CD14-positive monocyte (primary cell): ENCODE data around the gene ITPR1. TPM values are rescaled to one million over a fixed set of nuclear protein-coding genes. Genes with fewer than 3 reads are reported as not detected.

Experiments used
- DNase-seq, 3 donors: peaks; one replicate each; pipeline ENCODE4 v3.0.0-alpha.2; 2011 to 2022
- H2AFZ ChIP-seq: 2 replicates; pipeline ENCODE4 v1.6.0; 2012; ENCODE audit warnings: mild to moderate bottlenecking, low read depth, low read length, inconsistent platforms; ENCODE audit not compliant: insufficient read depth, poor library complexity, severe bottlenecking
- H3K27ac ChIP-seq, 2 donors: 1 replicate in 1 of 2; 2 replicates in 1 of 2; pipeline ENCODE4 v1.5.1; 2012 to 2013; ENCODE audit warnings: low read length in 2 of 2, control low read depth in 1 of 2, inconsistent platforms in 1 of 2, low read depth in 1 of 2, mild to moderate bottlenecking in 1 of 2
- H3K27me3 ChIP-seq, 2 donors: one replicate each; pipeline versions ENCODE4 v1.6.0 to v1.6.1; 2011 to 2013; ENCODE audit warnings: low read length in 2 of 2; ENCODE audit not compliant: control insufficient read depth in 2 of 2, insufficient read depth in 2 of 2
- H3K36me3 ChIP-seq, 2 donors: replicated peaks in 1 of 2; 1 replicate in 1 of 2; 2 replicates in 1 of 2; pipeline versions ENCODE4 v1.5.1 to v1.6.1; 2012 to 2013; ENCODE audit warnings: low read length in 2 of 2, control low read depth in 1 of 2, inconsistent platforms in 1 of 2, mild to moderate bottlenecking in 1 of 2; ENCODE audit not compliant: insufficient read depth in 2 of 2, control insufficient read depth in 1 of 2
- H3K4me1 ChIP-seq, 2 donors: 1 replicate in 1 of 2; 2 replicates in 1 of 2; pipeline versions ENCODE4 v1.5.1 to v1.6.1; 2012 to 2013; ENCODE audit warnings: low read length in 2 of 2, control low read depth in 1 of 2, inconsistent platforms in 1 of 2, mild to moderate bottlenecking in 1 of 2, moderate library complexity in 1 of 2; ENCODE audit not compliant: insufficient read depth in 2 of 2, control insufficient read depth in 1 of 2
- H3K4me2 ChIP-seq: replicated peaks from 2 replicates; pipeline ENCODE3; 2012; ENCODE audit warnings: low read length, moderate library complexity, mild to moderate bottlenecking; ENCODE audit not compliant: poor library complexity, severe bottlenecking; ENCODE audit errors: extremely low read depth
- H3K4me3 ChIP-seq, 3 experiments: fragments of 200-600 bp in 1 of 3; sonication (generic) in 1 of 3; replicated peaks in 1 of 3; 1 replicate in 2 of 3; 2 replicates in 1 of 3; pipeline ENCODE4 v1.5.1; 2011 to 2013; ENCODE audit warnings: low read length in 3 of 3, mild to moderate bottlenecking in 3 of 3, control low read depth in 2 of 3, low read depth in 2 of 3, inconsistent platforms in 1 of 3, moderate library complexity in 1 of 3
- H3K79me2 ChIP-seq: 2 replicates; pipeline ENCODE4 v1.6.0; 2012; ENCODE audit warnings: mild to moderate bottlenecking, control low read depth, inconsistent platforms, low read length, moderate library complexity; ENCODE audit not compliant: insufficient read depth
- H3K9ac ChIP-seq: 2 replicates; pipeline ENCODE4 v1.6.0; 2017; ENCODE audit warnings: low read length, mild to moderate bottlenecking; ENCODE audit not compliant: insufficient read depth, poor library complexity, severe bottlenecking
- H3K9me3 ChIP-seq, 2 donors: replicated peaks in 1 of 2; 1 replicate in 1 of 2; 2 replicates in 1 of 2; pipeline versions ENCODE4 v1.5.1 to v1.6.1; 2012 to 2013; ENCODE audit warnings: low read length in 2 of 2, control low read depth in 1 of 2; ENCODE audit not compliant: control insufficient read depth in 1 of 2, insufficient read depth in 1 of 2
- H4K20me1 ChIP-seq: 2 replicates; pipeline ENCODE4 v1.6.0; 2012; ENCODE audit warnings: mild to moderate bottlenecking, low read length, control low read depth, moderate library complexity; ENCODE audit not compliant: insufficient read depth
- H3K27ac Mint-ChIP-seq, 7 donors: one replicate each; pipeline ENCODE4 v1.8.0; 2020; ENCODE audit warnings: mild to moderate bottlenecking in 7 of 7, mixed read lengths in 7 of 7, moderate library complexity in 6 of 7, inconsistent platforms in 2 of 7
- H3K27me3 Mint-ChIP-seq, 3 donors: one replicate each; pipeline ENCODE4 v1.8.0; 2021 to 2022; ENCODE audit warnings: low read depth in 3 of 3, mild to moderate bottlenecking in 3 of 3, mixed read lengths in 3 of 3, moderate library complexity in 3 of 3, inconsistent platforms in 1 of 3
- H3K36me3 Mint-ChIP-seq, 2 donors: one replicate each; pipeline ENCODE4 v1.8.0; 2020; ENCODE audit warnings: mixed read lengths in 2 of 2, inconsistent platforms in 1 of 2, mild to moderate bottlenecking in 1 of 2
- H3K4me1 Mint-ChIP-seq: one replicate; pipeline ENCODE4 v1.8.0; 2020; ENCODE audit warnings: mild to moderate bottlenecking, mixed read lengths
- H3K4me3 Mint-ChIP-seq, 2 donors: one replicate each; pipeline ENCODE4 v1.8.0; 2020; ENCODE audit warnings: mild to moderate bottlenecking in 2 of 2, mixed read lengths in 2 of 2, moderate library complexity in 1 of 2
- H3K9me3 Mint-ChIP-seq, 7 donors: one replicate each; pipeline ENCODE4 v1.8.0; 2020 to 2022; ENCODE audit warnings: mixed read lengths in 7 of 7, mild to moderate bottlenecking in 6 of 7, moderate library complexity in 6 of 7, inconsistent platforms in 2 of 7
- CTCF ChIP-seq: fragments of 200-600 bp; IDR thresholded peaks from one replicate; pipeline ENCODE4 v1.8.0; 2022; ENCODE audit warnings: antibody characterized with exemption, mild to moderate bottlenecking
- WGBS: methylation state at CpG from one replicate; pipeline ENCODE4 v1.1.5; 2013; ENCODE audit warnings: missing lambda C conversion rate; ENCODE audit not compliant: insufficient coverage; 5-methylcytosine and 5-hydroxymethylcytosine counted together
- intact Hi-C, 2 donors: fragments of 100-400 bp; cut with micrococcal nuclease; formaldehyde crosslinking; loops; one replicate each; pipeline versions ENCODE4 v1.15.0 to v1.15.1; 2023
- polyA plus RNA-seq, 3 donors: library from polyadenylated mRNA; depleted of rRNA in 1 of 3; unstranded in 2 of 3; stranded (reverse) in 1 of 3; fragments of 300-500 nt in 2 of 3; fragments of >200 nt in 1 of 3; fragmentation: Illumina TruSeq in 2 of 3; gene quantifications; 1 replicate in 2 of 3; 2 replicates in 1 of 3; pipeline ENCODE4 v1.2.3, GENCODE V29; 2012 to 2021

Gene ITPR1
- polyA plus RNA-seq, 3 donors = 3.2 to 21.1 (median 7.1) TPM

GRCh38 chr3:4758249-4758860 is 265.2 kb downstream of the ITPR1 start:
- Histone ChIP-seq H3K36me3 (peaks cover 12 to 28% of the 10 kb centered on the region in 2 donors), H3K27ac (peak overlapping the region in 1 of 2 donors; percentile 51), H3K9ac (no peak overlapping the region), H3K9me3 (no peaks in the 10 kb centered on the region), H4K20me1 (no peaks in the 10 kb centered on the region), H3K4me2 (no peak overlapping the region), H3K27me3 (no peaks in the 10 kb centered on the region), H3K79me2 (peaks cover 5% of the 10 kb centered on the region), H3K4me3 (no peak overlapping the region), H2AFZ (no peak overlapping the region), H3K4me1 (peaks cover 36 to 40% of the 10 kb centered on the region in 2 donors)
- intact Hi-C loops = loop anchor here in 1 of 2 donors (5.0 to 10.0 kb wide), 2 partner anchors 54 to 216 kb away; partner anchors contain the start of gene BHLHE40
- H3K27ac Mint-ChIP-seq = peak overlapping the region in 1 of 7 donors; percentile 46
- WGBS = 93% methylated on average over 4 of the region's 9 CpGs
- peaks cover 62 to 65% of the 10 kb centered on the region in 2 donors for H3K36me3 Mint-ChIP-seq
- H3K9me3 Mint-ChIP-seq = peaks cover 0 to 6% (median 1%) of the 10 kb centered on the region in 7 donors
- H3K4me1 Mint-ChIP-seq = peaks cover 54% of the 10 kb centered on the region
- no peak for DNase-seq
- H3K4me3 Mint-ChIP-seq = no peak overlapping the region
- no peak for TF ChIP-seq CTCF
- H3K27me3 Mint-ChIP-seq = peaks cover 0 to 7% (median 0%) of the 10 kb centered on the region in 3 donors

GRCh38 chr3:4758957-4759656 is 266.0 kb downstream of the ITPR1 start:
- H3K9me3 ChIP-seq = no peaks in the 10 kb centered on the region
- 0% methylated on average over 1 of the region's 8 CpGs for WGBS
- H3K36me3 ChIP-seq = peaks cover 16 to 36% of the 10 kb centered on the region in 2 donors
- DNase-seq = no peak
- no peak overlapping the region for H3K4me3 ChIP-seq
- H3K79me2 ChIP-seq = no peaks in the 10 kb centered on the region
- peaks cover 0 to 4% (median 0%) of the 10 kb centered on the region in 3 donors for H3K27me3 Mint-ChIP-seq
- H3K27ac Mint-ChIP-seq = peak overlapping the region in 5 of 7 donors; percentile 43 to 87 (median 76)
- H4K20me1 ChIP-seq = no peaks in the 10 kb centered on the region
- no peak overlapping the region for H3K9ac ChIP-seq
- intact Hi-C loops = loop anchor here in 1 of 2 donors (5.0 to 10.0 kb wide), 2 partner anchors 53 to 216 kb away; partner anchors contain the start of gene BHLHE40
- no peaks in the 10 kb centered on the region for H3K27me3 ChIP-seq
- H3K4me1 Mint-ChIP-seq = peaks cover 47% of the 10 kb centered on the region
- H3K4me1 ChIP-seq = peaks cover 29 to 32% of the 10 kb centered on the region in 2 donors
- peaks cover 0 to 7% (median 3%) of the 10 kb centered on the region in 7 donors for H3K9me3 Mint-ChIP-seq
- no peak for TF ChIP-seq CTCF
- H3K4me2 ChIP-seq = no peak overlapping the region
- H3K36me3 Mint-ChIP-seq = peaks cover 63 to 71% of the 10 kb centered on the region in 2 donors
- no peak overlapping the region for H3K4me3 Mint-ChIP-seq
- H3K27ac ChIP-seq = peak overlapping the region in 1 of 2 donors; percentile 51
- peak overlapping the region; percentile 14 for H2AFZ ChIP-seq
